Neural cell (in vitro differentiated cells): ENCODE measurements around the gene LINC01488. TPM values are rescaled to one million over a fixed set of nuclear protein-coding genes. Genes with fewer than 3 reads are reported as not detected.

ENCODE experiments used
- H2AFZ ChIP-seq: fragments of 200-600, 300-800 bp; sonication (generic), shearing (Covaris generic); 2 replicates; pipeline ENCODE4 v1.6.0; 2014; ENCODE audit warnings: low read depth, mild to moderate bottlenecking, antibody characterized with exemption, low read length, moderate library complexity
- H3F3A ChIP-seq: fragments of 200-600 bp; shearing (Covaris generic); 2 replicates; pipeline ENCODE4 v1.6.1; 2016; ENCODE audit warnings: mild to moderate bottlenecking, moderate library complexity, mixed read lengths, antibody characterized with exemption, low read length; ENCODE audit not compliant: insufficient read depth, poor library complexity, severe bottlenecking
- H3K27ac ChIP-seq: fragments of 200-600, 300-800 bp; sonication (generic), shearing (Covaris generic); 2 replicates; pipeline ENCODE4 v1.5.1; 2014; ENCODE audit warnings: mild to moderate bottlenecking, low read length, moderate library complexity
- H3K27me3 ChIP-seq: fragments of 300-800, 200-600 bp; sonication (generic), shearing (Covaris generic); 2 replicates; pipeline ENCODE4 v1.6.0; 2014; ENCODE audit warnings: mild to moderate bottlenecking, low read depth, low read length, moderate library complexity; ENCODE audit not compliant: insufficient read depth
- H3K36me3 ChIP-seq: fragments of 300-800, 200-600 bp; sonication (generic), shearing (Covaris generic); 2 replicates; pipeline ENCODE4 v1.5.1; 2014; ENCODE audit warnings: mild to moderate bottlenecking, antibody characterized with exemption, low read length, moderate library complexity; ENCODE audit not compliant: insufficient read depth
- H3K4me2 ChIP-seq: fragments of 300-800, 200-600 bp; sonication (generic), shearing (Covaris generic); 2 replicates; pipeline ENCODE4 v1.6.0; 2014; ENCODE audit warnings: mild to moderate bottlenecking, low read length
- H3K4me3 ChIP-seq: fragments of 300-800, 200-600 bp; sonication (generic), shearing (Covaris generic); 2 replicates; pipeline ENCODE4 v1.5.1; 2014; ENCODE audit warnings: mild to moderate bottlenecking, low read length, moderate library complexity
- H3K79me2 ChIP-seq: fragments of 200-600 bp; shearing (Covaris generic); replicated peaks from 2 replicates; pipeline ENCODE4 v1.6.0; 2014; ENCODE audit warnings: mild to moderate bottlenecking, low read length, moderate library complexity; ENCODE audit not compliant: insufficient read depth
- H3K9ac ChIP-seq: fragments of 300-800, 200-600 bp; sonication (generic), shearing (Covaris generic); 2 replicates; pipeline ENCODE4 v1.6.1; 2016; ENCODE audit warnings: mild to moderate bottlenecking, low read length, mixed read lengths
- H3K9me2 ChIP-seq: fragments of 200-600 bp; shearing (Covaris generic); 2 replicates; pipeline ENCODE4 v1.6.1; 2016; ENCODE audit warnings: mild to moderate bottlenecking, low read length, mixed read lengths; ENCODE audit not compliant: insufficient read depth
- H3K9me3 ChIP-seq: fragments of 200-600, 300-800 bp; sonication (generic), shearing (Covaris generic); 2 replicates; pipeline ENCODE4 v1.6.1; 2016; ENCODE audit warnings: mild to moderate bottlenecking, mixed run types, low read length, moderate library complexity, mixed read lengths
- H4K20me1 ChIP-seq: fragments of 200-600 bp; shearing (Covaris generic); 2 replicates; pipeline ENCODE4 v1.6.1; 2016; ENCODE audit warnings: mild to moderate bottlenecking, mixed run types; ENCODE audit not compliant: insufficient read depth
- EP300 ChIP-seq: fragments of 450-650 bp; conservative IDR thresholded peaks from 2 replicates; pipeline ENCODE4 v1.6.1; 2014; ENCODE audit warnings: antibody characterized with exemption, mild to moderate bottlenecking, moderate library complexity; ENCODE audit not compliant: poor library complexity, severe bottlenecking
- EZH2 ChIP-seq: fragments of 200-600, 300-800 bp; shearing (Covaris generic), sonication (generic); IDR thresholded peaks from 2 replicates; pipeline ENCODE4 v1.6.1; 2014; ENCODE audit warnings: antibody characterized with exemption, low read length, borderline replicate concordance, mild to moderate bottlenecking; ENCODE audit not compliant: insufficient read depth, poor library complexity, severe bottlenecking
- MXI1 ChIP-seq: fragments of 450-650 bp; conservative IDR thresholded peaks from 2 replicates; pipeline ENCODE4 v1.6.1; 2014; ENCODE audit warnings: antibody characterized with exemption, mild to moderate bottlenecking; ENCODE audit not compliant: poor library complexity, severe bottlenecking
- POLR2AphosphoS5 ChIP-seq: IDR thresholded peaks from 2 replicates; pipeline ENCODE4 v1.6.1; 2012
- RAD21 ChIP-seq: fragments of 450-650 bp; conservative IDR thresholded peaks from 2 replicates; pipeline ENCODE4 v1.6.1; 2014; ENCODE audit warnings: antibody characterized with exemption, mild to moderate bottlenecking, moderate library complexity
- SMC3 ChIP-seq: fragments of 450-650 bp; conservative IDR thresholded peaks from 2 replicates; pipeline ENCODE4 v1.6.1; 2014; ENCODE audit warnings: antibody characterized with exemption, mild to moderate bottlenecking, moderate library complexity; ENCODE audit not compliant: poor library complexity
- TAF1 ChIP-seq: IDR thresholded peaks from 2 replicates; pipeline ENCODE4 v1.6.1; 2012; ENCODE audit warnings: low read depth
- polyA plus RNA-seq: library from polyadenylated mRNA; depleted of rRNA; stranded (reverse); fragments of >200 nt; gene quantifications from 2 replicates; pipeline ENCODE4 v1.2.3, GENCODE V29; 2014
- TF ChIP-seq, protein P1 (sequence below): fragments of 450-650 bp; IDR thresholded peaks from 2 replicates; pipeline ENCODE4 v1.5.1; 2014; ENCODE audit warnings: antibody characterized with exemption, mild to moderate bottlenecking, moderate library complexity; ENCODE audit not compliant: poor library complexity, severe bottlenecking
- TF ChIP-seq, protein P2 (sequence below): IDR thresholded peaks from 2 replicates; pipeline ENCODE4 v1.6.1; 2012; ENCODE audit warnings: borderline replicate concordance

The LINC01488 gene
- polyA plus RNA-seq, 1 donor from 2014 or later = not detected

DNA sequence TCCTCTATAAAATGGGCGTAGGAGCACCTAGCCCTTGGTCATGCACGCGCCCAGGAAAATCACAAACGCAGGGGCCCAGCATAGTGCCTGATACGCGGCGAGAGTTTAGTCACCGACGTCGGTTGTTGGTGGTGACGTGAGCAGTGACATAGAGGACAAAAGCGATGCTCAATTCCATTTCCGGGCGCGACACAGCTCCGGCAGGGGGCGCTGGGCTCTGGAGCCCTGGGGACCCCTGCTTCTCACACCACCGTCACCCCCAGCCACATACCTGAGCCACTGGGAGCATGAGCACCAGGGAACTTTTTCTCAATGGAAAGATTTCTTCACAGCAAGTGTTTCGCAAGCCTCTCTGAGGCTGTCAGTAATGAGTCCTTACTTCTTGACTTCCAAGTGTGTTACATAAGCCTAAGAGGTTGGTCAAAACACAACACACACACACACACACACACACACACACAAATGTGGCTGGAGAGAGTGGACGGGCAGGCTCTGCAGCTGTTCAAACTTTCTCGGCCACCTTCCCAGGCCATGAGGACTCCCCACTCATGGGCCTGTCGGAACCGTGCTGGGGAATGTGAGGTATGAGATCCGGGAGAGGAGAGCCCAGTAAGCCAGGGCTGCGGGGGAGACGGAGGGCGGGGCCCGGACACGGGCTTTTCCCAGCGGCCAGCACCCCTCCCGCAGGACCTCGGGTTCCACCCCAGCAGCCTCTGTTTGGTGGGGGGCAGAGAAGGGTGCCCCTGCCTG lies 36.9 kb upstream of the LINC01488 start:
- Histone ChIP-seq H3K9me3 (no peaks in the 10 kb centered on the region), H3K79me2 (no peaks in the 10 kb centered on the region), H3K27me3 (no peaks in the 10 kb centered on the region), H3K36me3 (no peaks in the 10 kb centered on the region), H3K9ac (no peak overlapping the region), H3K9me2 (no peaks in the 10 kb centered on the region), H3F3A (no peaks in the 10 kb centered on the region), H3K4me3 (no peak overlapping the region), H3K27ac (no peak overlapping the region), H3K4me2 (no peak overlapping the region), H4K20me1 (no peaks in the 10 kb centered on the region), H2AFZ (no peak overlapping the region)
- no peak for TF ChIP-seq SMC3

DNA sequence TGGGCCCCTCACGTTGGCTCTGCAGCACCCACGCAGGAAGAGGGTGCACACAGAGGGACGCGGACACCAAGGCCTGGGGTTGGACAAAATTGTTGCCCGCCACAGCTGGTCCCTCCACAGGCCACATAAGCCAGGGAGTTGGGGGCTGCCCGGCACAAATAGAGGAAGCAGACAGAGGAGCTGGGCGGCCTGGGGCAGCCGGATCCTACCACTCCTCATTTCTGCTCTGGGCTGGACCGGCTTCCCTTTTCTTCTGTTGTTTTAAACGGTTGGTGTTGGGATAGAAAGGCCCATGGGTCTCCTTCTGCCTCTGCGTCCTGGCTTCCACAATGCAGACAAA lies 36.4 kb upstream of the LINC01488 start:
- Histone ChIP-seq H3K9ac (no peak overlapping the region), H3K27ac (no peak overlapping the region)

More for the DNA sequence above, 36.4 kb upstream of the LINC01488 start:
- no peaks in the 10 kb centered on the region for H3F3A ChIP-seq
- H4K20me1 ChIP-seq = no peaks in the 10 kb centered on the region
- TF ChIP-seq EP300 = no peak
- TF ChIP-seq RAD21 = no peak
- no peak for TF ChIP-seq SMC3
- TF ChIP-seq, protein P1, sequence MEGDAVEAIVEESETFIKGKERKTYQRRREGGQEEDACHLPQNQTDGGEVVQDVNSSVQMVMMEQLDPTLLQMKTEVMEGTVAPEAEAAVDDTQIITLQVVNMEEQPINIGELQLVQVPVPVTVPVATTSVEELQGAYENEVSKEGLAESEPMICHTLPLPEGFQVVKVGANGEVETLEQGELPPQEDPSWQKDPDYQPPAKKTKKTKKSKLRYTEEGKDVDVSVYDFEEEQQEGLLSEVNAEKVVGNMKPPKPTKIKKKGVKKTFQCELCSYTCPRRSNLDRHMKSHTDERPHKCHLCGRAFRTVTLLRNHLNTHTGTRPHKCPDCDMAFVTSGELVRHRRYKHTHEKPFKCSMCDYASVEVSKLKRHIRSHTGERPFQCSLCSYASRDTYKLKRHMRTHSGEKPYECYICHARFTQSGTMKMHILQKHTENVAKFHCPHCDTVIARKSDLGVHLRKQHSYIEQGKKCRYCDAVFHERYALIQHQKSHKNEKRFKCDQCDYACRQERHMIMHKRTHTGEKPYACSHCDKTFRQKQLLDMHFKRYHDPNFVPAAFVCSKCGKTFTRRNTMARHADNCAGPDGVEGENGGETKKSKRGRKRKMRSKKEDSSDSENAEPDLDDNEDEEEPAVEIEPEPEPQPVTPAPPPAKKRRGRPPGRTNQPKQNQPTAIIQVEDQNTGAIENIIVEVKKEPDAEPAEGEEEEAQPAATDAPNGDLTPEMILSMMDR = no peak
- no peak for TF ChIP-seq EZH2
- no peak for TF ChIP-seq MXI1
- TF ChIP-seq TAF1 = no peak
- TF ChIP-seq, protein P2, sequence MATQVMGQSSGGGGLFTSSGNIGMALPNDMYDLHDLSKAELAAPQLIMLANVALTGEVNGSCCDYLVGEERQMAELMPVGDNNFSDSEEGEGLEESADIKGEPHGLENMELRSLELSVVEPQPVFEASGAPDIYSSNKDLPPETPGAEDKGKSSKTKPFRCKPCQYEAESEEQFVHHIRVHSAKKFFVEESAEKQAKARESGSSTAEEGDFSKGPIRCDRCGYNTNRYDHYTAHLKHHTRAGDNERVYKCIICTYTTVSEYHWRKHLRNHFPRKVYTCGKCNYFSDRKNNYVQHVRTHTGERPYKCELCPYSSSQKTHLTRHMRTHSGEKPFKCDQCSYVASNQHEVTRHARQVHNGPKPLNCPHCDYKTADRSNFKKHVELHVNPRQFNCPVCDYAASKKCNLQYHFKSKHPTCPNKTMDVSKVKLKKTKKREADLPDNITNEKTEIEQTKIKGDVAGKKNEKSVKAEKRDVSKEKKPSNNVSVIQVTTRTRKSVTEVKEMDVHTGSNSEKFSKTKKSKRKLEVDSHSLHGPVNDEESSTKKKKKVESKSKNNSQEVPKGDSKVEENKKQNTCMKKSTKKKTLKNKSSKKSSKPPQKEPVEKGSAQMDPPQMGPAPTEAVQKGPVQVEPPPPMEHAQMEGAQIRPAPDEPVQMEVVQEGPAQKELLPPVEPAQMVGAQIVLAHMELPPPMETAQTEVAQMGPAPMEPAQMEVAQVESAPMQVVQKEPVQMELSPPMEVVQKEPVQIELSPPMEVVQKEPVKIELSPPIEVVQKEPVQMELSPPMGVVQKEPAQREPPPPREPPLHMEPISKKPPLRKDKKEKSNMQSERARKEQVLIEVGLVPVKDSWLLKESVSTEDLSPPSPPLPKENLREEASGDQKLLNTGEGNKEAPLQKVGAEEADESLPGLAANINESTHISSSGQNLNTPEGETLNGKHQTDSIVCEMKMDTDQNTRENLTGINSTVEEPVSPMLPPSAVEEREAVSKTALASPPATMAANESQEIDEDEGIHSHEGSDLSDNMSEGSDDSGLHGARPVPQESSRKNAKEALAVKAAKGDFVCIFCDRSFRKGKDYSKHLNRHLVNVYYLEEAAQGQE = no peak
- TF ChIP-seq POLR2AphosphoS5 = no peak
- H3K4me2 ChIP-seq = no peak overlapping the region
- no peaks in the 10 kb centered on the region for H3K79me2 ChIP-seq
- H3K36me3 ChIP-seq = no peaks in the 10 kb centered on the region
- H3K27me3 ChIP-seq = no peaks in the 10 kb centered on the region
- no peaks in the 10 kb centered on the region for H3K9me3 ChIP-seq
- H2AFZ ChIP-seq = no peak overlapping the region
- H3K9me2 ChIP-seq = no peaks in the 10 kb centered on the region
- no peak overlapping the region for H3K4me3 ChIP-seq
